Esophagus muscularis mucosa (tissue), 4 donors: Measurements from ENCODE around the gene METTL16.
"Not testable (repeated sequence)": the region's sequence is repeated elsewhere in the genome, so short reads cannot be mapped to it uniquely, and the experiment has no call there.

Experiments used
- EP300 ChIP-seq: sonication (generic); formaldehyde crosslinking; IDR thresholded peaks from one replicate; pipeline ENCODE4 v1.6.1; 2017; ENCODE audit warnings: antibody characterized with exemption
- POLR2A ChIP-seq: fragments of 450-650 bp; IDR thresholded peaks from one replicate; pipeline ENCODE4 v1.6.1; 2017; ENCODE audit warnings: antibody characterized with exemption, moderate library complexity, mild to moderate bottlenecking, low read depth
- POLR2AphosphoS5 ChIP-seq, 2 donors: sonication (generic); formaldehyde crosslinking; IDR thresholded peaks; one replicate each; pipeline ENCODE4 v1.6.1; 2017; ENCODE audit warnings: antibody characterized with exemption in 2 of 2
- TF ChIP-seq, protein P1 (sequence below), 3 experiments: fragments of 200-600 bp in 2 of 3; fragments of 450-650 bp in 1 of 3; sonication (generic) in 2 of 3; IDR thresholded peaks; one replicate each; pipeline ENCODE4 v1.5.1; 2017 to 2019; ENCODE audit warnings: antibody characterized with exemption in 3 of 3, mild to moderate bottlenecking in 2 of 3, moderate library complexity in 1 of 3

DNA sequence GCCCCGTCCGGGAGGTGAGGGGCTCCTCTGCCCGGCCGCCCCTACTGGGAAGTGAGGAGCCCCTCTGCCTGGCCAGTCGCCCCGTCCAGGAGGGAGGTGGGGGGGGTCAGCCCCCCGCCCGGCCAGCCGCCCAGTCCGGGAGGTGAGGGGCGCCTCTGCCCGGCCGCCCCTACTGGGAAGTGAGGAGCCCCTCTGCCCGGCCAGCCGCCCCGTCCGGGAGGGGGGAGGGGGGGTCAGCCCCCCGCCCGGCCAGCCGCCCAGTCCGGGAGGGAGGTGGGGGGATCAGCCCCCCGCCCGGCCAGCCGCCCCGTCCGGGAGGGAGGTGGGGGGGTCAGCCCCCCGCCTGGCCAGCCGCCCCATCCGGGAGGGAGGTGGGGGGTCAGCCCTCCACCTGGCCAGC is 64.2 kb downstream of the METTL16 start:
- TF ChIP-seq, protein P1, sequence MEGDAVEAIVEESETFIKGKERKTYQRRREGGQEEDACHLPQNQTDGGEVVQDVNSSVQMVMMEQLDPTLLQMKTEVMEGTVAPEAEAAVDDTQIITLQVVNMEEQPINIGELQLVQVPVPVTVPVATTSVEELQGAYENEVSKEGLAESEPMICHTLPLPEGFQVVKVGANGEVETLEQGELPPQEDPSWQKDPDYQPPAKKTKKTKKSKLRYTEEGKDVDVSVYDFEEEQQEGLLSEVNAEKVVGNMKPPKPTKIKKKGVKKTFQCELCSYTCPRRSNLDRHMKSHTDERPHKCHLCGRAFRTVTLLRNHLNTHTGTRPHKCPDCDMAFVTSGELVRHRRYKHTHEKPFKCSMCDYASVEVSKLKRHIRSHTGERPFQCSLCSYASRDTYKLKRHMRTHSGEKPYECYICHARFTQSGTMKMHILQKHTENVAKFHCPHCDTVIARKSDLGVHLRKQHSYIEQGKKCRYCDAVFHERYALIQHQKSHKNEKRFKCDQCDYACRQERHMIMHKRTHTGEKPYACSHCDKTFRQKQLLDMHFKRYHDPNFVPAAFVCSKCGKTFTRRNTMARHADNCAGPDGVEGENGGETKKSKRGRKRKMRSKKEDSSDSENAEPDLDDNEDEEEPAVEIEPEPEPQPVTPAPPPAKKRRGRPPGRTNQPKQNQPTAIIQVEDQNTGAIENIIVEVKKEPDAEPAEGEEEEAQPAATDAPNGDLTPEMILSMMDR (IDR thresholded peaks at IDR 0.05): not testable (repeated sequence)
- not testable (repeated sequence) for TF ChIP-seq POLR2AphosphoS5 (IDR thresholded peaks at IDR 0.05); POLR2A; EP300
